HG02759 (cell line): ENCODE data around the gene UGT1A6.

ENCODE experiments used
- ATAC-seq: cut with Tn5 transposase; IDR thresholded peaks from one replicate; pipeline ENCODE4 v1.9.1; 2021; ENCODE audit warnings: mild to moderate bottlenecking, moderate library complexity; ENCODE audit not compliant: unreplicated experiment

UGT1A6 gene

GRCh38 chr2:233817361-233817911 lies 124.7 kb downstream of the UGT1A6 start:
- ATAC-seq: no peak

- no peak for ATAC-seq
Observed at GRCh38 chr2:233817995-233818638, 125.4 kb downstream of the UGT1A6 start.

GRCh38 chr2:233818639-233819621 lies 126.2 kb downstream of the UGT1A6 start:
- ATAC-seq: no peak

GRCh38 chr2:233819884-233820773 lies 127.4 kb downstream of the UGT1A6 start:
- ATAC-seq: no peak

- no peak for ATAC-seq
Observed at GRCh38 chr2:233820774-233821105, 128.1 kb downstream of the UGT1A6 start.

- no peak for ATAC-seq
Observed at GRCh38 chr2:233821196-233821595, 128.5 kb downstream of the UGT1A6 start.

GRCh38 chr2:233821709-233822100 lies 129.0 kb downstream of the UGT1A6 start:
- no peak for ATAC-seq

GRCh38 chr2:233822101-233822771 lies 129.5 kb downstream of the UGT1A6 start:
- no peak for ATAC-seq
